ENCODE measurements around the gene CYS1. TPM values are rescaled to one million over a fixed set of nuclear protein-coding genes. Genes with fewer than 3 reads are reported as not detected.

The CYS1 gene
- polyA plus RNA-seq, 1 donor (not counting 4 experiments of a cell fraction or from before 2014, with no cell fraction given): 0.14 TPM

DNA sequence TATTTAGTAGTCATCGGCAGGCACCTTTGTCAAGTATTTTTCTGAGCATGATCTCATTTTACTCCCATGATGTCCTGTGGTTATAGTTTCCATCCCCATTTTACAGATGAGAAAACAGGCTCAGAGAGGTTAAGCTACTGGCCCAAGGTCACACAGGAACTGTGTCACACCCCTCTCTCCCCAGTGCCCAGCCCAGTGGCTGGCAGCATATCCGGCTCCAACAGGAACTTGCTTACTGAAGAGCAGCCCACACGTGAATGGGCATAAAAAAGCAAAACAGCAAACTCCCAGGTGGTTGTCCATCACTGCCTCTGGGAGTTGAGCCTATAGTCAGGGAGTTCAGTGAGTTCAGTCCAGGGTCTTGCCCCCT is 45.2 kb downstream of the CYS1 start:
- Histone ChIP-seq H3K9ac (ENCODE audit: control insufficient read depth, extremely low read depth, insufficient read depth, low read length) (no peak overlapping the region), H3K4me1 (ENCODE audit: control insufficient read depth, extremely low read depth, insufficient read depth, low read length) (peaks cover 26% of the 10 kb centered on the region), H2AFZ (ENCODE audit: control insufficient read depth, low read length) (no peak overlapping the region), H3K79me2 (ENCODE audit: control insufficient read depth, insufficient read depth, low read length) (no peaks in the 10 kb centered on the region), H3K27ac (ENCODE audit: control insufficient read depth, insufficient read depth, low read length) (no peak overlapping the region), H4K20me1 (ENCODE audit: control insufficient read depth, extremely low read depth, insufficient read depth, low read length) (no peaks in the 10 kb centered on the region), H3K4me2 (ENCODE audit: control insufficient read depth, extremely low read depth, insufficient read depth, low read depth, low read length) (no peak overlapping the region), H3K9me3 (ENCODE audit: control insufficient read depth, low read depth, low read length) (no peaks in the 10 kb centered on the region), H3K4me3 (ENCODE audit: control insufficient read depth in 2 of 3, extremely low read depth in 1 of 3, insufficient read depth in 2 of 3, low read depth in 1 of 3, low read length in 3 of 3) (no peak overlapping the region), H3K27me3 (ENCODE audit: control insufficient read depth, extremely low read depth, insufficient read depth, low read length) (no peaks in the 10 kb centered on the region), H3K36me3 (ENCODE audit: control insufficient read depth in 2 of 2, extremely low read depth in 1 of 2, insufficient read depth in 2 of 2, low read length in 2 of 2) (no peaks in the 10 kb centered on the region), H3K9me1 (ENCODE audit: control insufficient read depth, extremely low read depth, insufficient read depth, low read length) (no peaks in the 10 kb centered on the region)
- FAIRE-seq (no peak), DNase-seq (ENCODE audit: low read depth, low spot score) (no peak)
- no peak for TF ChIP-seq EZH2 (IDR thresholded peaks at IDR 0.05; ENCODE audit: low read length)
- TF ChIP-seq, protein P1, sequence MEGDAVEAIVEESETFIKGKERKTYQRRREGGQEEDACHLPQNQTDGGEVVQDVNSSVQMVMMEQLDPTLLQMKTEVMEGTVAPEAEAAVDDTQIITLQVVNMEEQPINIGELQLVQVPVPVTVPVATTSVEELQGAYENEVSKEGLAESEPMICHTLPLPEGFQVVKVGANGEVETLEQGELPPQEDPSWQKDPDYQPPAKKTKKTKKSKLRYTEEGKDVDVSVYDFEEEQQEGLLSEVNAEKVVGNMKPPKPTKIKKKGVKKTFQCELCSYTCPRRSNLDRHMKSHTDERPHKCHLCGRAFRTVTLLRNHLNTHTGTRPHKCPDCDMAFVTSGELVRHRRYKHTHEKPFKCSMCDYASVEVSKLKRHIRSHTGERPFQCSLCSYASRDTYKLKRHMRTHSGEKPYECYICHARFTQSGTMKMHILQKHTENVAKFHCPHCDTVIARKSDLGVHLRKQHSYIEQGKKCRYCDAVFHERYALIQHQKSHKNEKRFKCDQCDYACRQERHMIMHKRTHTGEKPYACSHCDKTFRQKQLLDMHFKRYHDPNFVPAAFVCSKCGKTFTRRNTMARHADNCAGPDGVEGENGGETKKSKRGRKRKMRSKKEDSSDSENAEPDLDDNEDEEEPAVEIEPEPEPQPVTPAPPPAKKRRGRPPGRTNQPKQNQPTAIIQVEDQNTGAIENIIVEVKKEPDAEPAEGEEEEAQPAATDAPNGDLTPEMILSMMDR (optimal IDR thresholded peaks at IDR 0.05 in 1 of 3, IDR thresholded peaks at IDR 0.05 in 1 of 3, conservative IDR thresholded peaks at IDR 0.05 in 1 of 3; ENCODE audit: extremely low read depth in 1 of 3, insufficient read depth in 2 of 3, low read length in 3 of 3): no peak
- dilution Hi-C loops (cut with MboI; ENCODE audit: extremely low pct_ligation_motif_present, low sequenced_read_pairs): loop anchor here (25.0 kb wide), 1 partner anchor 273 kb away; no protein-coding TSS in a partner anchor

DNA sequence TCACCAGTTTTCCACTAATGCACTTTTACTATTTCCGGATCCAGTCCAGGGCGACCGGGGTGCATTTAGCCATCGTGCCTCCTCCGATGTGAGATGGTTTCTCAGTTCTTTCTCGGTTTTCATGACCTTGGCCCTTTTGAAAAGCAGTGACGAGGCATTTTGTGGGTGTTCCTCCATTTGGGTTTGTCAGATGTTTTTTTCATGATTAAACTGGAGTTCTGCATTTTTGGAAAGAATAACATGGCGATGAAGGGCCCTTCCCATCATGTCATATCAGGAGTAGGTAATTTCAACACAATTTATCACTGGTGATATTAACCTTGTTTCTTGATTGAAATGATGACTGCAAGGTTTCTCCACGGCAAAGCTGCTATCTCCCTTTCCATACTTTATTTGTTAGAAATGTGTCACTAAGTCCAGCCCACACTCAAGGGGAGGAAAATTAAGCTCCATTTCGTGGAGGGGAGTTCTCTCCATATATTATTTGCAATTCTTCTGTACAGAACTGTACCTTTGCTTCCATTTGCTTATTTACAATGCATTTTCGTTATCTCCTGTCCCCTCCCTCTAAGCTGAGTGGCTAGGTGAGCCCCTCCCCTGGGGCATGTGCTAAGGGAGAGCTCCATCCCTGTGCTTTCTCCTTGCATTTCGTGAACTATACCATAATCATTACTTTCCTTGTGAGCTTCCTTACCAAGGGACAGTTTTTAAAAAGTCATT is 45.7 kb downstream of the CYS1 start:
- dilution Hi-C loops (cut with MboI; ENCODE audit: extremely low pct_ligation_motif_present, low sequenced_read_pairs): loop anchor here (25.0 kb wide), 1 partner anchor 272 kb away; no protein-coding TSS in a partner anchor
- H3K27me3 ChIP-seq (ENCODE audit: control insufficient read depth, extremely low read depth, insufficient read depth, low read length): no peaks in the 10 kb centered on the region
- FAIRE-seq (no peak), DNase-seq (ENCODE audit: low read depth, low spot score) (no peak)
- no peak overlapping the region for H2AFZ ChIP-seq (ENCODE audit: control insufficient read depth, low read length)
- no peaks in the 10 kb centered on the region for H3K79me2 ChIP-seq (ENCODE audit: control insufficient read depth, insufficient read depth, low read length)
- H4K20me1 ChIP-seq (ENCODE audit: control insufficient read depth, extremely low read depth, insufficient read depth, low read length): no peaks in the 10 kb centered on the region
- no peak overlapping the region for H3K4me2 ChIP-seq (ENCODE audit: control insufficient read depth, extremely low read depth, insufficient read depth, low read depth, low read length)
- no peak overlapping the region for H3K27ac ChIP-seq (ENCODE audit: control insufficient read depth, insufficient read depth, low read length)
- no peaks in the 10 kb centered on the region for H3K36me3 ChIP-seq (ENCODE audit: control insufficient read depth in 2 of 2, extremely low read depth in 1 of 2, insufficient read depth in 2 of 2, low read length in 2 of 2)
- no peak overlapping the region for H3K4me3 ChIP-seq (ENCODE audit: control insufficient read depth in 2 of 3, extremely low read depth in 1 of 3, insufficient read depth in 2 of 3, low read depth in 1 of 3, low read length in 3 of 3)
- H3K9me1 ChIP-seq (ENCODE audit: control insufficient read depth, extremely low read depth, insufficient read depth, low read length): no peaks in the 10 kb centered on the region
- H3K4me1 ChIP-seq (ENCODE audit: control insufficient read depth, extremely low read depth, insufficient read depth, low read length): peaks cover 26% of the 10 kb centered on the region
- H3K9me3 ChIP-seq (ENCODE audit: control insufficient read depth, low read depth, low read length): no peaks in the 10 kb centered on the region
- H3K9ac ChIP-seq (ENCODE audit: control insufficient read depth, extremely low read depth, insufficient read depth, low read length): no peak overlapping the region
- TF ChIP-seq EZH2 (IDR thresholded peaks at IDR 0.05; ENCODE audit: low read length): no peak
- TF ChIP-seq, protein P1 (optimal IDR thresholded peaks at IDR 0.05 in 1 of 3, IDR thresholded peaks at IDR 0.05 in 1 of 3, conservative IDR thresholded peaks at IDR 0.05 in 1 of 3; ENCODE audit: extremely low read depth in 1 of 3, insufficient read depth in 2 of 3, low read length in 3 of 3): no peak
